Suprapubic skin (tissue), 3 donors: ENCODE results near the gene MDM4.
"Not testable (repeated sequence)": the region's sequence is repeated elsewhere in the genome, so short reads cannot be mapped to it uniquely, and the experiment has no call there.

ENCODE experiments used
- CTCF ChIP-seq, 2 donors: fragments of 200-600 bp in 1 of 2; fragments of 450-650 bp in 1 of 2; sonication (generic) in 1 of 2; IDR thresholded peaks; one replicate each; pipeline ENCODE4 v1.5.1; 2016 to 2019; ENCODE audit warnings: antibody characterized with exemption in 2 of 2, mild to moderate bottlenecking in 1 of 2, moderate library complexity in 1 of 2
- EP300 ChIP-seq: sonication (generic); formaldehyde crosslinking; IDR thresholded peaks from one replicate; pipeline ENCODE4 v1.6.1; 2017; ENCODE audit warnings: antibody characterized with exemption

DNA sequence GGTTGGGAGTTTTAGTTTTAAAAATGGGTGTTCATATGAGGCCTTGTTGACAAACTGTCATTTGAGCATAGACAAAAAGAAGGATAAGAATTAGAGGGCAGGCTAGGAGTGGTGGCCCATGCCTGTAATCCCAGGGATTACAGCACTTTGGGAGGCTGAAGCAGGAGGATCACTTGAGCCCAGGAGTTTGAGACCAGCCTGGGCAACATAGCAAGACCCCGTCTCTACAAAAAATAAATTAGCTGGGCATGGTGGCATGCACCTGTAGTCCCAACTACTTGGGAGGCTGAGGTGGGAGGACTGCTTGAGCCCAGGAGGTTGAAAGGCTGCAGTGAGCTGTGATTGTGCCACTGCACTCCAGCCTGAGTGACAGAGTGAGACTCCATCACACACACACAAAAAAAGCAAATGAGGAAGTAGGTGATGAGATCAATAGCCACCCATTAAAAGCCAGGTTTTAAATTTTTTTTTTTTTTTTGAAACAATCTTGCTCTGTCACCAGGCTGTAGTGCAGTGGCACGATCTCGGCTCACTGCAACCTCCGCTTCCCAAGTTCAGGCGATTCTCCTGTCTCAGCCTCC, 5.8 kb downstream of the MDM4 start:
- not testable (repeated sequence) for TF ChIP-seq EP300; CTCF (IDR thresholded peaks at IDR 0.05)
